HG02938 (cell line): ENCODE data around the gene ITSN1.
"Not testable (repeated sequence)": the region's sequence is repeated elsewhere in the genome, so short reads cannot be mapped to it uniquely, and the experiment has no call there.

Source experiments
- ATAC-seq: cut with Tn5 transposase; IDR thresholded peaks from one replicate; pipeline ENCODE4 v1.9.1; 2021; ENCODE audit warnings: mild to moderate bottlenecking, moderate library complexity; ENCODE audit not compliant: unreplicated experiment

The ITSN1 gene

GRCh38 chr21:33642027-33642895, at the start of gene ITSN1:
ITSN1 (plus strand) TSS chr21:33642501; CDS start chr21:33718829, 76,328 bp downstream.
- peak; percentile 85 for ATAC-seq

DNA sequence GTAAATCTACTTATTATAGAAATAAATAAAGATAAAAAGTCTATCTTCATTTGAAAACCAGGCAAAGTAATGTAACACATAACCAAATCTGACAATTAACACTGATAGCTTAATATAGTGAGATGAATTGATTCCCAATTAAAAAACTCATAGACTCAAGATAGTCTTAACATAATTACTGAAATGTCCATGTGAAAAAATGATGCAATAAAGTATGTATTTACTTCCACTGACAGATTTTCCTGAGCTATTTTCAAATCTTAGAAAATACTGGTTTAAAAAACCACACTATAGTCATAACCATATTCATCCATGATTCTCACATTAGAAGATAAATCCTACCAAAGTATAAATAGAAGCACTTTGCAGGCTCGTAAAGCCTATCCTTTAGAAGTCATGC, 44.2 kb upstream of the ITSN1 start:
- no peak for ATAC-seq

- ATAC-seq, result no peak
These were observed 33.7 kb upstream of the ITSN1 start for GRCh38 chr21:33608559-33608958.

GRCh38 chr21:33611006-33611744, 31.1 kb upstream of the ITSN1 start:
- no peak for ATAC-seq

DNA sequence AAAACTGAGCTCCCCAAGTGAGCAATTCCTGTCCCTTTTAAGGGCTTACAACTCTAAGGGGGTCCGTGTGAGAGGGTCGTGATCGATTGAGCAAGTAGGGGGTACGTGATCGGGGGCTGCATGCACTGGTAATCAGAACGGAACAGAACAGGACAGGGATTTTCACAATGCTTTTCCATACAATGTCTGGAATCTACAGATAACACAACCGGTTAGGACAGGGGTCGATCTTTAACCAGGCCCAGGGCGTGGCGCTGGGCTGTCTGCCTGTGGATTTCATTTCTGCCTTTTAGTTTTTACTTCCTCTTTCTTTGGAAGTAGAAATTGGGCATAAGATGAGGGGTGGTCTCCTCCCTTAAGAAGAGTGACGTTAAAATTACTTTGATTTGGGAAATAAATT, 24.7 kb upstream of the ITSN1 start:
- ATAC-seq, result not testable (repeated sequence)

DNA sequence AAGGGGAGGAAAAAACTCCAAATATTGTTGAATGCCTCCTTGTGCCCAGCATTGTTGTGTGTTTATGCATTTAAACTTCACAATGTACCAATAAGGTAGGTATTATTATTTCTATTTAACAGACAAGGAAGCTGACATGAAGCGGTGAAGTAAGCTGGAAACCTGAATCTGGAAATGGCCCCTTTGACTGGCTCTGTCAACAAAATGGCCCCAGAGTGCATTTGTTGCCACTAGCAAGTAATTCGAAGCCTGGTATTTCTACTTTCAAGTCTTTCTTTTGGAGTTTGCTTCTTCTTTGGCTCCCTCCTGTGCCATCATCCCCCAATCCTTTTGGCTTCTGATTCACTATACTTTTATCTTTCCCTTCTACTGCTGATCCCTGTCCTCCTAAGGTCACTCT, 23.9 kb upstream of the ITSN1 start:
- no peak for ATAC-seq

DNA sequence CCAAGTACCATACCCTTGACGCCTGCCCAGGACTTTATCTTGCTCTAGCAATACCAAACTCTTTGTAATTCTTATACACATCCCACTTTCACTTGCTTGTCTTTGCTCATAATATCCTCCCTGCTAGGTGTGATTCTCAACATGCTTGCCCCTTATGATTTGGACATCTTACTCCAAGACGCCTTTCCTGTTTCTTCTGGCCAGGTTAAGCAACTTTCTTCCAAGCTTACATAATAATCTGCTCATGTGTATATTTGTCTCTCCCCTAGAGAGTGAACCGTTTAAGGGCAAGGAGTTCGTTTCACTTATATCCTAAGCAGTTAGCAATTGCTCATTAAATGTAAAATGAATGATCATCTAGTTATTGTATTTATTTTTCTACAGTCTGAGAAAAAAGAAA, 22.6 kb upstream of the ITSN1 start:
- ATAC-seq, result no peak

GRCh38 chr21:33622253-33622652, 20.0 kb upstream of the ITSN1 start:
- no peak for ATAC-seq

GRCh38 chr21:33626151-33626550, 16.1 kb upstream of the ITSN1 start:
- ATAC-seq, result not testable (repeated sequence)

DNA sequence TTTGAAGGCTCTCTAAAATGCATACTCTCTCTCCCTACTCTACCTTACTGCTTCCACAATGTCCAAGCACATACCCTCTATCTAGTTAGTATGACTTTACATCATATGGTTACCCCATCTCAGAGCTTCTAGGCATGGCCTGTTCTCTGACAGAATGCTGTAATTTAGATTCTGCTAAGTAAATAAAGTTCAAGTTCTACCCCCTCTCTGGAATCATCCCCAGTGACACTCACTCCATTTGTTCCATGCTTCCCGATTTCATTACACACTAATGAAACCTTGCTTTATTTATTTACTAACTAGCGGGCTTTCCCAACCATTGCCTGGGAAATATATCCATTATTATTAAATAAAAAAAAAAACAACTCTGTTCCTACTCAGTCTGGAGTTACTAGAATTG, 8.0 kb upstream of the ITSN1 start:
- ATAC-seq, result no peak

DNA sequence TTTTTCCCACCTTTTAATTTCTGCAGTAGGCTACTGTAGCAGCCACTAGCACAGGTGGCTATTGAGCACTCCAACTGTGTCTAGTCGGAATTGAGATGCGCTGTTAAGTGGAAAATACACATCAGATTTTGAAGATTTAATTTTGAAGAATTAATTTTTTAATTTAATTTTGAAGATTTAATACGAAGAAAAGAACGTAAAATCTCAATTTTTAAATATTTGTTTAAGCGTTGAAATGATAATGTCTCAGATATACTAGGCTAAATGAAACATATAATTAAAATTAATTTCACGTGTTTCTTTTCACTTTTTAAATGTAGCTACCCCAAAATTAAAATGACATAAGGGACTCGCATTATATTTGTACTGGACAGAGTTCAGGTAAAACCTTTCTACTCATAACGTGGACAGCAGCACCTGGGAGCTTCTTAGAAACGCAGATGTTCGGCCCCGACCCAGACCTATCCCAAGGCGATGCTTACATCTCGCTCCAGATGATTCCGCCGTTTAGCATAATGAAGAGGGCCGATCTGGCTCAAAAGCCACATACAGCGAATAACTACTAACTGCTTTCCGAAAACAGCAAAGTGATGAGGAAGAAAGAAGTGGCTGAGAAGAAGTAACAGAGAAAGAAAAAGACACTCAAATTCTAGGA, 1.5 kb upstream of the ITSN1 start:
- no peak for ATAC-seq

GRCh38 chr21:33641352-33642026, 812 bp upstream of the ITSN1 start, which contains the start of gene CRYZL1:
CRYZL1 (minus strand) TSS chr21:33641741; CDS start chr21:33631551, 10,190 bp downstream.
- peak; percentile 86 for ATAC-seq

DNA sequence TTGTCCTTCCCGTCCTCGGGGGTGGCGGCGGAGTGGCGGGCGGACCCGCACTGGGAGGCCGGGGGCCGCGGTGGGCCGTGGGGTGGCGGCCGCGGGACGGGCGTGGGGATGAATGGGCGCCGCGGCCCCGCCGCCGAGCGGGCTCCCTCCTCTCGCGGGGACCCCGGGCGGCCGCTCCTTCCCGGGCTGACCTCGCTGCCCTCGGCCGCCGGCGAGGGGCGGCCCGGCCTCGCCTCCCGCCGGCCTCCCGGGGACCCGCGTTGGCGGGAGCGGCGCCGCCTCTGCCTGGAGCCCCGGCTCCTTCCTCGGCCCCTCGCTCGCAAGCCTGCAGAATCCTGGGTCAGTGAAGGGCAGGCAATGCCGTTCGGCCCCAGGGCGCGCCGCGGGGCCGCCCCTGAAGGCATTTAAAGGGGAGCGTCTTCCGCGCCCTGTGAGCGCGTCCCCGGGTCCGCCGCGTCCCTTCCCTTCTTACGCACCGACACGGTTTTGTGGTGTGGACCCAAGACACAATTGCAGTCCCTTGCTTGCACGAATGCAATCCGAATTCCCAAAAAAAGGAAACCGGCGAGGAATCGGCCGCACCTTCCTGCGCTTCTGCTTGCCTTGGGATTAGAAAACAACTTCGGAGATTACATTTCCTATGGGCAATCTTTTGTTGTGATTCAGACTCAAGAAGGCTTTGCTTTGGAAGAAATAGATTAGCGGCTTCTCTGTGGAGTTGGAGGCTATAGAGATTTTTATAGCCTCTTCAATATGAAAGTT, 776 bp downstream of the ITSN1 start:
- ATAC-seq, result no peak

DNA sequence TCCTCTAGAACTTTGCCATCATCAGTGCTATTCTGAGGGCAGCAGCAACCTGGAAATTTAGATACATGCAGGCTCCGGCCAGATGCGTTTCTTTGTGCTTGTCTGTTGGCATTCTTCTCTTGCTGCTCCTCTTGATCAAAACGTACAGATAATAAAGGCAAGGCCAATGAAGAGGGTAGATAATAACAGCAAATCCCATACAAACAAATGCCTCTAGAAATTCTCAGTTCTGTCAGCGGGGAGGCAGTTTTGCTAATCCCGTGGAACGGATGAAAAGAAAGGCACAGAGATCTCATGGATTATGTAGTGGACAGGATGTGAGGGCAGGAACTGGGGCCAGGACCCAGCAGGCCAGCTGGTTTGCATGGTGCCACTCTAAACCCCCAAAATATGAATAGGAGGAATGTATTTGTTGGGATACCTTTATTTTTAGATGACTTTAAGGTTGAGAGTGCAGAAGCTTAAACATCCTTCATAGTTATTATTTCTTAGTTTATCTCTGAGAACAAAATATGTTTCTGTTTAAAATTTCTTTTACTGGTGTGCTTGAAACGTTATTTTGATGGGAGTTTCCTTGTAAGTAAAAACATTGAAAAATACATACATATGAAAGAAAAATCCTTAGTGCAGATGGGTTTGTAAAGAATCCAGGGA, 1.5 kb downstream of the ITSN1 start:
- no peak for ATAC-seq

DNA sequence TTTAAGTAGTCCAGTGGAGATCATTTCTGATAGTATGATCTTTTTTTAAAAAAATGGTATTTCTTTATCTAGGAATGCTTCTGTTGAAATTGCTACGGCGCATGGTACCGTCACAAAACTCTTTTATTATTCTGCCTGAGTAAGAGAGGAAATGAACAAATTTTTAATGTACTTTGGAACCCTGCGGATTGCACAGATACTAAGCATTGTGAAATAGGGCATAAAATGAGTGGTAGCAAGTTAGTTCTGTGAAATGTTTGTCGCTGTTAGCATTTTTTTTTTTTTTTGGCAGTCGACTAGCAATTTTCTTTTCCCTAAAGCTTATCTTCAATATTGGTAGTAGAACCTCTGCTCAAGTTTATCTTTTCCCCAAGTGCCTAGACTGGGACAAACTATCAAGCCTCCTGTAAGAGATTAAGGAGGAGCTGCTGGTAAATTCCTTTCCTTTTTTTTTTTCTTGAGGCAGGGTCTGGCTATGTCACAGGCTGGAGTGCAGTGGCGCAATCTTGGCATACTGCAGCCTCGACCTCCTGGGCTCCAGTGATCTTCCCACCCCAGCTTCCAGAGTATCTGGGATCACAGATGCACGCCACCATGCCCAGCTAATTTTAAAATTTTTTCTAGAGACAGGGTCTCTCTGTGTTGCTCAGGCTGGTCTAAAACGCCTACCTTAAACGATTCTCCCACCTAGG, 2.2 kb downstream of the ITSN1 start:
- ATAC-seq, result no peak

DNA sequence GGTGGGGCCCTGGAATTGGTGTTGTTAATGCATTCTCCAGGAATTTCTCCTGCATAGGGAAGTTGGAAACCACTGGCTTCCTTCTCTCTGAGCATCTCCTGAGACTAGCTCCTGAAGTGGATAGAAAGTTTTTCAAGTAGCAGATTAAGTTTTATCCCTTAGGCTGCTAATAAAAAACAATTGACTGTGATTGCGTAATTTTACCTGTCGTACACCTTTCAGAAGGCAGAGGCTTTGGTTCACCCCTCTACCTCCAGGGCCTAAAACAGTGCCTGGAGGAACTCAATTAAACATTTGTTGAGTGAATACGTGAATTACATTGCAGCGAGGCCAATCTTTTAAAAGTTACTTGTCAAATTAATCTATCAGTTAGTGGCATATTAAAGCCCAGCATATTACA, 3.4 kb downstream of the ITSN1 start:
- ATAC-seq, result no peak

DNA sequence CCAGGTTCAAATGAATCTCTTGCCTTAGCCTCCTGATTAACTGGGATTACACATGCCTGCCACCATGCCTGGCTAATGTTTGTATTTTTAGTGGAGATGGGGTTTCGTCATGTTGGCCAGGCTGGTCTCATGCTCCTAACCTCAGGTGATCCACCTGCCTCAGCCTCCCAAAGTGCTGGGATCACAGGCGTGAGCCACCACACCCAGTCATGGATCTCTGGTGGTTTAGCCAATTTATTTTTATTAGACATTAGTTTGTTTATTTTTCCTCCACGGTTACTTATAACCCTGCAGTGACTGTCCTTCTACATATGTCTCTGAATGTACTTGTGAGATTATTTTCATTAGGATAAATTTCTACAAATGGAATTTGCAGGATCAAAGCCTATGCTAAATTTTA, 5.3 kb downstream of the ITSN1 start:
- ATAC-seq, result no peak

DNA sequence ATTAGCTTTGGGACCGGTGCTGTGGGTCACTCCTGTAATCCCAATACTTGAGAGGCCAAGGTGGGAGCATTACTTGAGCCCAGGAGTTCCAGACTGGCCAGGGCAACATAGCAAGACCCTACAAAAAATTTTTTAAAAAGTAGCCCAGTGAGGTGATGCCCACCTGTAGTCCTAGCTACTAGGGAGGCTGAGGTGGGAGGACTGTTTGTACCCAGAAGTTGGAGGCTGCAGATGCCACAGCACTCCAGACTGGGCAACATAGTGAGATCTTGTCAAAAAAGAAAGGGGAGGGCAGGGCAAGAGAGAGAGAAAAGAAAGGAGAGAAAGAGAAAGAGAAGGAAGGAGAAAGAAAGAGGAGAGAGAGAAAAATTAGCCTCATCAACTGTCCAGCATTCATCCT, 6.3 kb downstream of the ITSN1 start:
- no peak for ATAC-seq

DNA sequence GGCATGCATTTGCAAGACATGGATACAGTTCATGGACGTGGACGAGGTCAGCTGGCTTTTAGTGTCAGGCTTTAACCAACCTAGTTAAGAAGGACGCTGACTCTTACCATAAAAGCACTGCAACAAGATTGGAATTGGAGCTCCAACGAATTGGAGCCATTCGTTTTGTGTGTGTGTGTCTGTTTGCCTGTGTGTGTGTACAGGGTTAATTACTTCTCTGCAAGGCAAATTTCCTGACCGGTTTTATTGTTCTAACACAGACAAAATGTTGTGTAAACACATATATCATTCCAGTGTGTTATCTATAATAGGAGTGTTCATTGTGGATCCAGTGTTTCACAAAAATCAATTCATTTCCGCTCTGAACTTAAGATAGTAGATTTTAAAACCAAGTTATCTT, 7.9 kb downstream of the ITSN1 start:
- ATAC-seq, result no peak
